NCI-H2227 (cell line): ENCODE results near the gene MRPS35.

Experiments
- DNase-seq: peaks from one replicate; lab custom pipeline; 2025; ENCODE audit not compliant: unreplicated experiment; lab: John Stamatoyannopoulos, UW

The MRPS35 gene

GRCh38 chr12:27710592-27711316 lies at the start of gene MRPS35:
TSS of gene MRPS35 (plus strand) at chr12:27710832. CDS start at chr12:27710844, 12 bp downstream.
- DNase-seq: peak; percentile 81

DNA sequence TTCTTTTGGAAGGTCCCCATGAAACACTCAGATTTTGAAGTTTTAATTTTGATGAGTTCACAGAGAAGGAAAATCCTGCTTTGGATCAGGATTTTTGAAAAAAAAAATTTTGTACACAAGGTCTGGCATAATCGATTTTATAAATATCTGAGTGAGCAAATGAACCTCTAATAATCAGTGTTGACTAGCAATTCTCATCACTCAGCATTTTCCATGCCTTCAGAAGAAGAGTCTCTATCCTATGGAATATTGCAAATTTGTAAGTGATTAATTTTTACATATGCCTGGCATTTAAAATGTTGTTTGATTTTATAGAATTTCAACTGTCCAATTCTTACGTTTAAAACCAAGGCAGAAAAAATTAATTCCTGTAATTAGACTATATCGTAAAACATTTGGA lies 44.9 kb upstream of the MRPS35 start:
- DNase-seq: no peak

- DNase-seq: no peak
Measured at GRCh38 chr12:27666510-27666909, 44.1 kb upstream of the MRPS35 start.

- DNase-seq: no peak
Measured at GRCh38 chr12:27667540-27667939, 43.1 kb upstream of the MRPS35 start.

DNA sequence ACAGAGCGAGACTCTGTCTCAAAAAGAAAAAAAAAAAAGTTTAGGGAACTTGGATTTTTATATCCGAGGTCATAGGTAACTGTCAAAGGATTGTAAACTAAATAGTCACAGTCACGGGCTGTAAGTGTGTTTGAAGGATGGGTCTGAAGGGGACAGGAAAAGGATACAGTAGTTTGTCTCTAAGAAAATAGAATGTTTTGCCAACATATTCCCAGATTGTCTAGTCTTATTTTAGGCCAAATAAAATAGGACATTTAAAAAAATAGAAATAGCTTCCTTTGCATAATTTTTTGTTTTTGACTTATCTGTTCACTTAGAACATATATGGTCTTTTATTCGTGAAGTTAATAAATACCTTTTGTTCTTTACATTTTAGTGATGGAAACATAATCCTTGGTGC lies 38.6 kb upstream of the MRPS35 start:
- DNase-seq: no peak

GRCh38 chr12:27672643-27673042 lies 38.0 kb upstream of the MRPS35 start:
- no peak for DNase-seq

GRCh38 chr12:27673101-27673718 lies 37.4 kb upstream of the MRPS35 start:
- no peak for DNase-seq

DNA sequence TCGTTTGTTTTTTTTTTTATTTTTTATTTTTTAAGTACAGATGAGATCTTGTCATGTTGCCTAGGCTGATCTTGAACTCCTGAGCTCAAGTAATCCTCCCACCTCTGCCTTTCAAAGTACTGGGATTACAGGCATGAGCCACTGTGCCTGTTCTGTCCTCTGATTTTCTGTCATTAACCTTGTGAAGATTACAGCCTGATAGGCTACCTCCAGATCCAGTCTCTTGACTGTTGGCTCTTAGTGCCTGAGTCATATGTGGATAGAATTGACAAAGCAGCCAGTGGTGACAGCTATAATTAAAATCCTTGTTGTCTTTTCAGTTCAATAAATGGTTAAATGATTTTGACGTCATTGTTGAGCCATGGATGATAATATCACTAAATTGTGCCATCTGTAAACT lies 35.6 kb upstream of the MRPS35 start:
- no peak for DNase-seq

DNA sequence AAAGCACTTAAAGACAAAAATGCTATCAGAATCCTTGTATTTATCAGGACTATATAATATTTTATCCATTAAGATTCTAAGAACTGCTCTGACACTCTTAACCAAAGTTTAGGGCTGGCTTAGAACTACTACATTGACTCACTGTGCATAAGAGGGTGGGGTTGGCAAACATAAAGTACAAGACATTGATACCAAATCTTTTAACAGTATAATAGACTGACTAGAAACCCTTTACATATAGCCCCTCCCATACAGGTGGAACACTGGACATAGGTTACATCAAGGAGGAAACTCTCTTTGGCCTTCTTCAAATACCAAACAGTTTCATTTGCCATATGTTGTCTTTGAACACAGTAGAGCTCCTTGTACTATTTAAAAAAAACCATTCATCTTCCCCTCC lies 30.0 kb upstream of the MRPS35 start:
- no peak for DNase-seq

DNA sequence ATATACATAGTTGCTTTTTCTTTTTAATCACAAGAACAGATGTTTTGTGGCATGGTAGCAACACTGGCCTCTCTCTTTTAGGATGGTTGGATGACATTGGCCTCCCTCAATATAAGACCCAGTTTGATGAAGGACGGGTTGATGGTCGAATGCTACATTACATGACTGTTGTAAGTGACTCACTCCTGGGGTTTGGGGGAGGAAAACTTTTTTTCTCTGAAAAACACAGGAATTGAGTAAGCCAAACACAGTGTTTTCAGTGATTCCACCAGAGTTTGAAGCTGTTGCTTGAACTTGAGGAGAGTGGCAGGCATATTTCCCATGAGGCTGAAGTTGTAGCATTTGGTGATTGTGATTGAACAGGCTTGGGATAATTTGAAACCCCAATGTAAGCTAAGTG lies 28.1 kb upstream of the MRPS35 start:
- no peak for DNase-seq

- DNase-seq: no peak
Measured at GRCh38 chr12:27685274-27685673, 25.4 kb upstream of the MRPS35 start.

- DNase-seq: no peak
Measured at GRCh38 chr12:27686147-27686546, 24.5 kb upstream of the MRPS35 start.

GRCh38 chr12:27688671-27689070 lies 22.0 kb upstream of the MRPS35 start:
- no peak for DNase-seq

- DNase-seq: no peak
Measured at GRCh38 chr12:27689558-27690180, 21.0 kb upstream of the MRPS35 start.

- no peak for DNase-seq
Measured at GRCh38 chr12:27693403-27693802, 17.2 kb upstream of the MRPS35 start.

GRCh38 chr12:27695556-27696292 lies 14.9 kb upstream of the MRPS35 start:
- DNase-seq: no peak

GRCh38 chr12:27696293-27696652 lies 14.4 kb upstream of the MRPS35 start, which contains the start of gene REP15:
TSS of gene REP15 (plus strand) at chr12:27696447. CDS start at chr12:27696563, 116 bp downstream.
- DNase-seq: no peak

DNA sequence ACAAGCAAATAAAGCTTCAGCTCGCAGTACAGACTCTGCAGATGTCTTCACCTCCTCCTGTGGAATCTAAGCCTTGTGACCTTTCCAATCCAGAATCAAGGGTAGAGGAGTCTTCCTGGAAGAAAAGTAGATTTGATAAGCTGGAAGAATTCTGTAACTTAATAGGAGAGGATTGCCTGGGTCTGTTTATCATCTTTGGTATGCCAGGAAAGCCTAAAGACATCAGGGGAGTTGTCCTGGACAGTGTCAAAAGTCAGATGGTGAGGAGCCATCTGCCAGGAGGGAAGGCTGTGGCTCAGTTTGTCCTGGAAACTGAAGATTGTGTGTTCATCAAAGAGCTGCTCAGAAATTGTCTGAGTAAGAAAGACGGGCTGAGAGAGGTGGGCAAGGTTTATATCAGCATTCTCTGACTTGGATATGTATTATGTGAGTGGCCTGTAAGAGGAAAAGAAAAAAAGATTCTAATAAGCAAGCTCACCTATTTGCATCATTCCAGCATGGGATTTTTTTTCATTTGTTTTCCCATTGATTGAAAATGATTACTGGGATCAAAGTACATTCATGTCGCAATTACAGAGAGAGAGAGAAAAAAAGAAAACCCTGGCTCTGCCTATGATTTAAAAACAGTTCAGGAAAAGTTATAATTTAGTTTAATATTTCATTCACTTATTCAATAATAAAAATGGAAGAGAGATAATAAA lies 13.6 kb upstream of the MRPS35 start:
- no peak for DNase-seq

DNA sequence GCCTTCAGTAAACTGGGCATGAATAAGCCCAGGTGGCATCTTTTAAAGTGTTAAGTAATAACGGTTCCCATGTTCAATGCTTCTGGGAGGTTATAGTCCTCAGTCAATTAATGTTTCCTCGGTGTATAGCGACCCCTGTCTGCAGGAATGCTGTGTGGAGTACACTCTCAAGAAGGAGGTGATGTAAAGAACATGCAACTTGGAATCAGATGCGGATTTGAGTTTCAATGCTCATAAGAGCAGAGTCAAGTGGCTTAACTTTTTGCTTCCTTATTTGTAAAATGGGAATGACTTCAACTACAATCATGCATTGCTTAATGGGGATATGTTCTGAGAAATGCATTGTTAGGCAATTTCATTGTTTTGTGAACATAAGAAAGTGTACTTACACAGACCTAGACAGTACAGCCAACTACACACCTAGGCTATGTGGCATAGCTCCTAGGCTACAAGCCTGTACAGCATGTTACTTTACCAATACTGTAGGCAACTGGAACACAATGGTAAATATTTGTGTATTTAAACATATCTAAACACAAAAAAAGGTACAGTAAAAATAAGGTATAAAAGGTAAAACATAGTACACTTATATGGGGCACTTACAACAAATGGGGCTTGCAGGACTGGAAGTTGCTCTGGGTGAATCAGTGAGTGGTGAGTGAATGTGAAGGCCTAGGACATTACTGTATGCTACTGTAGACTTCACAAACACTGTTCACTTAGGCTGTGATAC lies 6.7 kb upstream of the MRPS35 start:
- peak; percentile 45 for DNase-seq

- DNase-seq: no peak
Measured at GRCh38 chr12:27705263-27705662, 5.4 kb upstream of the MRPS35 start.
